AG04450 (cell line): ENCODE results near the gene AJM1. TPM values are rescaled to one million over a fixed set of nuclear protein-coding genes. Genes with fewer than 3 reads are reported as not detected.

Experiments used
- CTCF ChIA-PET: fragments of 300-600, 350-600 bp; formaldehyde crosslinking; extraction: SDS; loops from one replicate; lab custom pipeline; 2022; ENCODE audit warnings: antibody characterized with exemption, inconsistent platforms; lab: Charles Lee
- POLR2A ChIA-PET: fragments of 350-600 bp; formaldehyde crosslinking; extraction: SDS; loops from one replicate; lab custom pipeline; 2021; ENCODE audit warnings: antibody characterized with exemption, inconsistent platforms; lab: Yijun Ruan, JAX
- DNase-seq: peaks from one replicate; pipeline ENCODE4 v3.0.0-alpha.2; 2011; ENCODE audit warnings: low read depth, low spot score
- H3K27ac ChIP-seq: one replicate; pipeline ENCODE4 v1.5.1; 2012; ENCODE audit warnings: low read depth, low read length, control low read depth
- H3K27me3 ChIP-seq: one replicate; pipeline ENCODE4 v1.6.0; 2012; ENCODE audit warnings: low read length; ENCODE audit not compliant: control insufficient read depth, insufficient read depth
- H3K4me3 ChIP-seq: 2 replicates; pipeline ENCODE4 v1.5.1; 2011; ENCODE audit warnings: mild to moderate bottlenecking, low read depth, low read length, control low read depth
- H3K9me3 ChIP-seq: 2 replicates; pipeline ENCODE4 v1.5.1; 2012; ENCODE audit warnings: low read length; ENCODE audit not compliant: control insufficient read depth, insufficient read depth
- polyA plus RNA-seq: library from polyadenylated mRNA; depleted of rRNA; stranded (reverse); fragments of >200 nt; gene quantifications from 2 replicates; pipeline ENCODE4 v1.2.3, GENCODE V29; 2011; rRNA removed
- small RNA-seq: library from RNA; depleted of rRNA; stranded (forward); fragments of <200 nt; gene quantifications from one replicate; pipeline ENCODE3, GENCODE V24; 2012; ENCODE audit warnings: low read depth; ENCODE audit not compliant: insufficient read length
- TF ChIP-seq, protein P1 (sequence below): IDR thresholded peaks from 2 replicates; pipeline ENCODE4 v1.5.1; 2011; ENCODE audit warnings: low read depth, low read length, control low read depth, inconsistent platforms

AJM1 gene
- polyA plus RNA-seq, 1 experiment, result 0.26 TPM

- Histone ChIP-seq H3K9me3 (no peaks in the 10 kb centered on the region; the same call in 1 of the 2 replicates), H3K27ac (no peak overlapping the region), H3K27me3 (no peaks in the 10 kb centered on the region), H3K4me3 (peak overlapping the region; percentile 70)
- TF ChIP-seq, protein P1, sequence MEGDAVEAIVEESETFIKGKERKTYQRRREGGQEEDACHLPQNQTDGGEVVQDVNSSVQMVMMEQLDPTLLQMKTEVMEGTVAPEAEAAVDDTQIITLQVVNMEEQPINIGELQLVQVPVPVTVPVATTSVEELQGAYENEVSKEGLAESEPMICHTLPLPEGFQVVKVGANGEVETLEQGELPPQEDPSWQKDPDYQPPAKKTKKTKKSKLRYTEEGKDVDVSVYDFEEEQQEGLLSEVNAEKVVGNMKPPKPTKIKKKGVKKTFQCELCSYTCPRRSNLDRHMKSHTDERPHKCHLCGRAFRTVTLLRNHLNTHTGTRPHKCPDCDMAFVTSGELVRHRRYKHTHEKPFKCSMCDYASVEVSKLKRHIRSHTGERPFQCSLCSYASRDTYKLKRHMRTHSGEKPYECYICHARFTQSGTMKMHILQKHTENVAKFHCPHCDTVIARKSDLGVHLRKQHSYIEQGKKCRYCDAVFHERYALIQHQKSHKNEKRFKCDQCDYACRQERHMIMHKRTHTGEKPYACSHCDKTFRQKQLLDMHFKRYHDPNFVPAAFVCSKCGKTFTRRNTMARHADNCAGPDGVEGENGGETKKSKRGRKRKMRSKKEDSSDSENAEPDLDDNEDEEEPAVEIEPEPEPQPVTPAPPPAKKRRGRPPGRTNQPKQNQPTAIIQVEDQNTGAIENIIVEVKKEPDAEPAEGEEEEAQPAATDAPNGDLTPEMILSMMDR, result no peak
- ChIA-PET POLR2A (interaction anchor here (0.6 to 0.9 kb wide), 2 partner anchors 21 to 160 kb away, joined by 3 to 5 read pairs; partner anchors contain the start of gene EDF1), CTCF (interaction anchor here (0.7 kb wide), 1 partner anchor 58 kb away, joined by 3 read pairs; the partner anchor contains the start of gene FBXW5)
- no peak for DNase-seq
Observed at GRCh38 chr9:136886610-136887597, 44.6 kb downstream of the AJM1 start.

DNA sequence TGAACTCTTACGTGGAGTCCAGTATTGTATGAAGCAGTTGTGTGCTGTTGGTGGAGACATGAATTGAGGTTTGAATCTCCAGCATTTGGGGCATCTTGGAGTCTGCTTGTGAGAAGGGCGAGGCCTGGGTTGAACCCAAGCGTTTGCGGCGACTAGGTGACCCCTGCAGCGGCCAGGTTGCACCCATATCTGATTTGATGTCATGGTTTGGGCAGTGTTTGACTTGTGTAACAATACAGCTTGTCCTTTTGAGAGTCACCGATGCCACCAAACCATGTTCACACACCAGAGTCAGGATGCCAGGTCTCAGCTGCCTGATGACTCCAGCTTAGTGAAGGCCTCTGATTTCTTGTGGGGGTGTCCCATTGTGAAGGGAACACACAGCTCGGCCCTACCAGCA, 46.2 kb downstream of the AJM1 start:
- no peak overlapping the region for H3K27ac ChIP-seq
- H3K27me3 ChIP-seq, result no peaks in the 10 kb centered on the region
- TF ChIP-seq, protein P1, result no peak
- H3K9me3 ChIP-seq, result no peaks in the 10 kb centered on the region; the same call in 1 of the 2 replicates
- no peak for DNase-seq
- H3K4me3 ChIP-seq, result no peak overlapping the region
- ChIA-PET CTCF (no interaction called here), POLR2A (no interaction called here)

- Histone ChIP-seq H3K27me3 (no peaks in the 10 kb centered on the region), H3K27ac (no peak overlapping the region), H3K4me3 (no peak overlapping the region), H3K9me3 (no peaks in the 10 kb centered on the region; the same call in 1 of the 2 replicates)
- CTCF ChIA-PET, result interaction anchor here (0.5 kb wide), 1 partner anchor 49 kb away, joined by 4 read pairs; no protein-coding TSS in a partner anchor
- TF ChIP-seq, protein P1, result no peak
- no peak for DNase-seq
- POLR2A ChIA-PET, result no interaction called here
Observed at GRCh38 chr9:136889858-136890257, 47.6 kb downstream of the AJM1 start.

- no peak for DNase-seq
- TF ChIP-seq, protein P1, result no peak
- H3K27me3 ChIP-seq, result no peaks in the 10 kb centered on the region
- H3K27ac ChIP-seq, result no peak overlapping the region
- H3K9me3 ChIP-seq, result no peaks in the 10 kb centered on the region; the same call in 1 of the 2 replicates
- CTCF ChIA-PET, result no interaction called here
- POLR2A ChIA-PET, result no interaction called here
- no peak overlapping the region for H3K4me3 ChIP-seq
Observed at GRCh38 chr9:136890661-136891060, 48.4 kb downstream of the AJM1 start.

Small RNAs within 50 kb of the gene (small RNA-seq; reads per million reads assigned to genes)
- not detected for gene AL355987.2
- gene MIR4292, result not detected
- gene MIR4479, result not detected

Other genes starting within 250 kb of the AJM1 start
- gene EGFL7, start 179.6 kb upstream of the AJM1 start, polyA plus RNA-seq, result 3.9 and 6.1 TPM in 2 replicates
- gene AGPAT2, start 155.0 kb upstream of the AJM1 start, polyA plus RNA-seq, result 24.4 and 30.0 TPM in 2 replicates
- 2.8 and 3.6 TPM in 2 replicates for gene DIPK1B, start 129.9 kb upstream of the AJM1 start, polyA plus RNA-seq
- gene LCN10, start 99.5 kb upstream of the AJM1 start, polyA plus RNA-seq, result not detected in 2 replicates
- not detected in 2 replicates for gene LCN6, start 94.0 kb upstream of the AJM1 start, polyA plus RNA-seq
- not detected in 2 replicates for gene LCN8, start 84.2 kb upstream of the AJM1 start, polyA plus RNA-seq
- not detected in 2 replicates for gene LCN15, start 78.0 kb upstream of the AJM1 start, polyA plus RNA-seq
- gene TMEM141, start 51.1 kb upstream of the AJM1 start, polyA plus RNA-seq, result 34.9 and 44.3 TPM in 2 replicates
- 0.05 and 0.21 TPM in 2 replicates for gene CCDC183, start 46.1 kb upstream of the AJM1 start, polyA plus RNA-seq
- 35.4 and 41.1 TPM in 2 replicates for gene RABL6, start 34.5 kb upstream of the AJM1 start, polyA plus RNA-seq
- 91.6 and 116 TPM in 2 replicates for gene PHPT1, start 6.9 kb downstream of the AJM1 start, polyA plus RNA-seq
- gene MAMDC4, start 9.9 kb downstream of the AJM1 start, polyA plus RNA-seq, result 0.63 and 0.86 TPM in 2 replicates
- 445 and 453 TPM in 2 replicates for gene EDF1, start 23.8 kb downstream of the AJM1 start, polyA plus RNA-seq
- gene TRAF2, start 44.0 kb downstream of the AJM1 start, polyA plus RNA-seq, result 6.1 and 6.9 TPM in 2 replicates
- gene FBXW5, start 102.3 kb downstream of the AJM1 start, polyA plus RNA-seq, result 31.2 and 46.4 TPM in 2 replicates
- gene C8G, start 102.8 kb downstream of the AJM1 start, polyA plus RNA-seq, result 0.41 TPM in 1 of 2 replicates, not detected in the other
- gene LCN12, start 109.8 kb downstream of the AJM1 start, polyA plus RNA-seq, result not detected in 2 replicates
- 7.8 and 9.6 TPM in 2 replicates for gene PTGDS, start 135.0 kb downstream of the AJM1 start, polyA plus RNA-seq
- gene LCNL1, start 140.5 kb downstream of the AJM1 start, polyA plus RNA-seq, result 1.5 TPM in 2 replicates
- 6.0 and 6.7 TPM in 2 replicates for gene PAXX, start 149.9 kb downstream of the AJM1 start, polyA plus RNA-seq
- 0.42 and 0.63 TPM in 2 replicates for gene CLIC3, start 154.1 kb downstream of the AJM1 start, polyA plus RNA-seq
- gene ABCA2, start 185.8 kb downstream of the AJM1 start, polyA plus RNA-seq, result 4.7 and 8.8 TPM in 2 replicates
- not detected in 2 replicates for gene FUT7, start 189.6 kb downstream of the AJM1 start, polyA plus RNA-seq
- gene NPDC1, start 203.7 kb downstream of the AJM1 start, polyA plus RNA-seq, result 8.9 and 16.5 TPM in 2 replicates
- not detected in 2 replicates for gene ENTPD2, start 211.6 kb downstream of the AJM1 start, polyA plus RNA-seq
- gene SAPCD2, start 228.1 kb downstream of the AJM1 start, polyA plus RNA-seq, result 1.5 and 1.8 TPM in 2 replicates
- 5.1 and 6.3 TPM in 2 replicates for gene UAP1L1, start 235.0 kb downstream of the AJM1 start, polyA plus RNA-seq
- 40.8 and 50.2 TPM in 2 replicates for gene MAN1B1, start 244.5 kb downstream of the AJM1 start, polyA plus RNA-seq